ENCODE results near the gene PMS1.

The PMS1 gene

DNA sequence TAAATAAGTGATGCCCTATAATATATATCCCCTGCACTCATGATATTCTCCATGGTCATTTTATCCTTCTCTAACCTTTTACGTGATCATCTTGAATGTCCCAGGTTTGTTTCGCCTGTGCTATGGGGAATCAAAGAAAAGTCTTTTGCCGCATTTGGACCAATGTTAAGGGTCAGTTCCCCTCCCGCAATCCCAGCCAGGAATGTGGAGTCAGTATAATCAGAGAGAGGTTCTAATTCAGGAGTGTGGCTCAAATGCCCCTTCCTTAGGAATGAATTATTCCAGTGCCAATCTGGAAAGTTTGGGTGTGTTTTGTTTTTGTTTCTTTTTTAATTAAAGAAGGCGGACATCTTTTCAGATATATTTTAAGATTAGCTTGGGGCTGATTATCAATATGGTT is 41.8 kb downstream of the PMS1 start:
- Histone ChIP-seq H2AFZ (ENCODE audit: low read length) (no peak overlapping the region), H3K9me3 (ENCODE audit: low read length) (no peaks in the 10 kb centered on the region), H3K4me3 (ENCODE audit: low read depth, low read length, poor library complexity, severe bottlenecking) (no peak overlapping the region), H3K9me2 (ENCODE audit: low read depth, low read length) (no peaks in the 10 kb centered on the region), H3K27ac (ENCODE audit: low read depth, low read length, poor library complexity, severe bottlenecking) (no peak overlapping the region), H3K79me2 (ENCODE audit: insufficient read depth, low read length) (no peaks in the 10 kb centered on the region), H3K9ac (ENCODE audit: low read length) (no peak overlapping the region), H4K20me1 (ENCODE audit: insufficient read depth, low read length) (no peaks in the 10 kb centered on the region), H3K4me2 (ENCODE audit: low read length) (no peak overlapping the region), H3K36me3 (ENCODE audit: insufficient read depth, low read length) (peaks cover 25% of the 10 kb centered on the region; the same call in 1 of the 2 replicates), H3K27me3 (ENCODE audit: insufficient read depth, low read length) (no peaks in the 10 kb centered on the region), H3K4me1 (ENCODE audit: insufficient read depth, low read length, severe bottlenecking) (no peaks in the 10 kb centered on the region), H3F3A (ENCODE audit: insufficient read depth, low read length) (no peaks in the 10 kb centered on the region)
- TF ChIP-seq EZH2 (IDR thresholded peaks at IDR 0.05; ENCODE audit: borderline replicate concordance, low read length): no peak
- TF ChIP-seq, protein P1, sequence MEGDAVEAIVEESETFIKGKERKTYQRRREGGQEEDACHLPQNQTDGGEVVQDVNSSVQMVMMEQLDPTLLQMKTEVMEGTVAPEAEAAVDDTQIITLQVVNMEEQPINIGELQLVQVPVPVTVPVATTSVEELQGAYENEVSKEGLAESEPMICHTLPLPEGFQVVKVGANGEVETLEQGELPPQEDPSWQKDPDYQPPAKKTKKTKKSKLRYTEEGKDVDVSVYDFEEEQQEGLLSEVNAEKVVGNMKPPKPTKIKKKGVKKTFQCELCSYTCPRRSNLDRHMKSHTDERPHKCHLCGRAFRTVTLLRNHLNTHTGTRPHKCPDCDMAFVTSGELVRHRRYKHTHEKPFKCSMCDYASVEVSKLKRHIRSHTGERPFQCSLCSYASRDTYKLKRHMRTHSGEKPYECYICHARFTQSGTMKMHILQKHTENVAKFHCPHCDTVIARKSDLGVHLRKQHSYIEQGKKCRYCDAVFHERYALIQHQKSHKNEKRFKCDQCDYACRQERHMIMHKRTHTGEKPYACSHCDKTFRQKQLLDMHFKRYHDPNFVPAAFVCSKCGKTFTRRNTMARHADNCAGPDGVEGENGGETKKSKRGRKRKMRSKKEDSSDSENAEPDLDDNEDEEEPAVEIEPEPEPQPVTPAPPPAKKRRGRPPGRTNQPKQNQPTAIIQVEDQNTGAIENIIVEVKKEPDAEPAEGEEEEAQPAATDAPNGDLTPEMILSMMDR (IDR thresholded peaks at IDR 0.05; ENCODE audit: low read length): no peak

DNA sequence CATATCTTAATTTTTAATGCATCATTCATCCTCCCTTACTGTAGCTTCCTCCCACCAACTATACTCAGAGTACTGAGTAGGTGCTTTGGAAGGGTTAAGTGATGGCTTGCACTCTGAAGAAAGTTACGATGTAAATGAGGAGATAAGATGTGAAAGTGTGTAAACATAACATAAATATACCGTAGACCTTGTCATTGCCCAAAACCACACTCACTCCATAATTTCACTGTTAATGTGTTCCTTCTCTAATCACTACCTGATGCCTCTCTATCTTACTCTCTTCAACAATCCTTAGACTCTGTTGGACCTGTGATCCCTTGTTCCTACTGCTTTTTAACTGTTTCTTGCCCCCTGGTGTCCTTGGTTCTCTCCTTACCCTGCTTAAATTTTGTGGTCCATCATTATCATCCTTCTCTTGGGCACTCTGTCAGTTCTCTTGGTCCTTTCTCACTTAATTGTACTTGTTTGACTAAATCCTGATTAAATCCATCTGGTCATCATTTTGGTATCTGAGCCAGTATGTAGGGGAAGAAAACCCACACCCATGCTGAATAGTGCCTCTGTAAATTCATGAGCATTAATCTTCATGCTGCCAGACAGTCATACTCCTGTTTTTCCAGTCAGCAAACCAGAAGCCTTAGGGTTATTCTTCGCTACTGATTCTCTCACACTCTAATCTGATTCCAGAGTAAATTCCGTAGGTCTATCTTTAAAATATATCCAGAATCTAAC is 45.0 kb downstream of the PMS1 start:
- Histone ChIP-seq H3K27ac (ENCODE audit: low read depth, low read length, poor library complexity, severe bottlenecking) (no peak overlapping the region), H3K27me3 (ENCODE audit: insufficient read depth, low read length) (no peaks in the 10 kb centered on the region), H3K9me3 (ENCODE audit: low read length) (no peaks in the 10 kb centered on the region), H3K4me3 (ENCODE audit: low read depth, low read length, poor library complexity, severe bottlenecking) (no peak overlapping the region), H3K4me1 (ENCODE audit: insufficient read depth, low read length, severe bottlenecking) (no peaks in the 10 kb centered on the region), H3K9ac (ENCODE audit: low read length) (no peak overlapping the region), H4K20me1 (ENCODE audit: insufficient read depth, low read length) (no peaks in the 10 kb centered on the region), H3K36me3 (ENCODE audit: insufficient read depth, low read length) (peaks cover 35% of the 10 kb centered on the region; the same call in 1 of the 2 replicates), H3K9me2 (ENCODE audit: low read depth, low read length) (no peaks in the 10 kb centered on the region), H3K4me2 (ENCODE audit: low read length) (no peak overlapping the region), H3K79me2 (ENCODE audit: insufficient read depth, low read length) (no peaks in the 10 kb centered on the region), H2AFZ (ENCODE audit: low read length) (no peak overlapping the region), H3F3A (ENCODE audit: insufficient read depth, low read length) (no peaks in the 10 kb centered on the region)
- TF ChIP-seq, protein P1 (IDR thresholded peaks at IDR 0.05; ENCODE audit: low read length): no peak
- no peak for TF ChIP-seq EZH2 (IDR thresholded peaks at IDR 0.05; ENCODE audit: borderline replicate concordance, low read length)

DNA sequence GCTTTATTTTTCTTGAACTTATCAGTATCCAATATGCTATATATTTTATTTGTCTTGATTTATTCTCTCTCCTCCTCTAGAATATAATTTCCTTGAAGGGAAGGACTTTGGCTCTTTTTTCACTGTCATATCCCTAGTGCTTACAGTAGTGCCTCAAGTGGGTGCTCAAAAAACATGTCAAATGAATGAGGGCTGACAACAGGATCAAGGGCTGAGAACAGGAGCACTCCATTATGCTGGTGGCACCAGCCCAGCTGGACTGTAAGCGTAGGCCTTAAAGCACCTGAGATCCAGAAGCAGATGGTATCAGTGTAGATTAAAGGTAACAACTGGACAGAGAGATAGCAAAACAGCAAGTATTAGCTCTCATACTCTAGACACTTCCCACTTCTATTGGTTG is 46.3 kb downstream of the PMS1 start:
- Histone ChIP-seq H3K36me3 (ENCODE audit: insufficient read depth, low read length) (peaks cover 35% of the 10 kb centered on the region; the same call in 1 of the 2 replicates), H2AFZ (ENCODE audit: low read length) (no peak overlapping the region), H3F3A (ENCODE audit: insufficient read depth, low read length) (no peaks in the 10 kb centered on the region), H3K4me3 (ENCODE audit: low read depth, low read length, poor library complexity, severe bottlenecking) (no peak overlapping the region), H3K9ac (ENCODE audit: low read length) (no peak overlapping the region), H4K20me1 (ENCODE audit: insufficient read depth, low read length) (no peaks in the 10 kb centered on the region), H3K79me2 (ENCODE audit: insufficient read depth, low read length) (no peaks in the 10 kb centered on the region), H3K27ac (ENCODE audit: low read depth, low read length, poor library complexity, severe bottlenecking) (no peak overlapping the region), H3K9me3 (ENCODE audit: low read length) (no peaks in the 10 kb centered on the region), H3K4me2 (ENCODE audit: low read length) (no peak overlapping the region), H3K4me1 (ENCODE audit: insufficient read depth, low read length, severe bottlenecking) (no peaks in the 10 kb centered on the region), H3K27me3 (ENCODE audit: insufficient read depth, low read length) (no peaks in the 10 kb centered on the region), H3K9me2 (ENCODE audit: low read depth, low read length) (no peaks in the 10 kb centered on the region)
- TF ChIP-seq EZH2 (IDR thresholded peaks at IDR 0.05; ENCODE audit: borderline replicate concordance, low read length): no peak
- TF ChIP-seq, protein P1 (IDR thresholded peaks at IDR 0.05; ENCODE audit: low read length): no peak

All from OCI-LY1 (cell line).